Neural crest cell (in vitro differentiated cells): ENCODE results near the gene DDB1. TPM values are rescaled to one million over a fixed set of nuclear protein-coding genes. Genes with fewer than 3 reads are reported as not detected.
"Not testable (repeated sequence)": the region's sequence is repeated elsewhere in the genome, so short reads cannot be mapped to it uniquely, and the experiment has no call there.

Experiments
- DNase-seq: peaks from one replicate; pipeline ENCODE4 v3.0.0; 2021; ENCODE audit warnings: low read depth, mixed read lengths, low spot score
- H3K27ac Mint-ChIP-seq: one replicate; pipeline ENCODE4 v1.8.0; 2021; ENCODE audit warnings: mild to moderate bottlenecking, mixed read lengths; ENCODE audit not compliant: unreplicated experiment
- H3K27me3 Mint-ChIP-seq: 2 replicates; pipeline ENCODE4 v1.8.0; 2021; ENCODE audit warnings: low read depth, mild to moderate bottlenecking, mixed read lengths
- H3K36me3 Mint-ChIP-seq: 2 replicates; pipeline ENCODE4 v1.8.0; 2021; ENCODE audit warnings: low read depth, mild to moderate bottlenecking, mixed read lengths
- H3K4me1 Mint-ChIP-seq: 2 replicates; pipeline ENCODE4 v1.8.0; 2021; ENCODE audit warnings: mixed read lengths
- H3K4me3 Mint-ChIP-seq: one replicate; pipeline ENCODE4 v1.8.0; 2021; ENCODE audit warnings: mild to moderate bottlenecking, mixed read lengths
- H3K9me3 Mint-ChIP-seq: 2 replicates; pipeline ENCODE4 v1.8.0; 2021; ENCODE audit warnings: mixed read lengths
- CTCF ChIP-seq: fragments of 200-600 bp; sonication (generic); conservative IDR thresholded peaks from 2 replicates; pipeline ENCODE4 v1.5.0; 2021; ENCODE audit warnings: antibody characterized with exemption, mild to moderate bottlenecking
- total RNA-seq: library from RNA; stranded (reverse); gene quantifications from 2 replicates; pipeline ENCODE4 v1.2.1, GENCODE V29; 2021

The DDB1 gene
- total RNA-seq, 1 donor from 2014 or later, result 315 TPM

- H3K4me3 Mint-ChIP-seq, result no peak overlapping the region
- no peaks in the 10 kb centered on the region for H3K27me3 Mint-ChIP-seq
- peaks cover 7% of the 10 kb centered on the region for H3K36me3 Mint-ChIP-seq
- peaks cover 5% of the 10 kb centered on the region for H3K4me1 Mint-ChIP-seq
- H3K9me3 Mint-ChIP-seq, result no peaks in the 10 kb centered on the region
- TF ChIP-seq CTCF, result no peak
- no peak overlapping the region for H3K27ac Mint-ChIP-seq
- no peak for DNase-seq
Observed at GRCh38 chr11:61256710-61257482, 76.0 kb downstream of the DDB1 start.

- TF ChIP-seq CTCF, result peak; percentile 81
- peaks cover 5% of the 10 kb centered on the region for H3K4me1 Mint-ChIP-seq
Observed at GRCh38 chr11:61254403-61255025, 78.4 kb downstream of the DDB1 start.

GRCh38 chr11:61252332-61252731, 80.6 kb downstream of the DDB1 start:
- H3K36me3 Mint-ChIP-seq, result not testable (repeated sequence)

More at GRCh38 chr11:61254403-61255025, 78.4 kb downstream of the DDB1 start:
- no peak overlapping the region for H3K27ac Mint-ChIP-seq
- peaks cover 3% of the 10 kb centered on the region for H3K36me3 Mint-ChIP-seq
- no peaks in the 10 kb centered on the region for H3K27me3 Mint-ChIP-seq
- H3K9me3 Mint-ChIP-seq, result no peaks in the 10 kb centered on the region
- no peak overlapping the region for H3K4me3 Mint-ChIP-seq
- DNase-seq, result peak; percentile 69

GRCh38 chr11:61250796-61251765, 81.8 kb downstream of the DDB1 start:
- not testable (repeated sequence) for H3K4me3 Mint-ChIP-seq, H3K27ac Mint-ChIP-seq, DNase-seq, H3K27me3 Mint-ChIP-seq, H3K4me1 Mint-ChIP-seq, H3K9me3 Mint-ChIP-seq, H3K36me3 Mint-ChIP-seq

More at GRCh38 chr11:61252332-61252731, 80.6 kb downstream of the DDB1 start:
- H3K4me1 Mint-ChIP-seq, H3K27me3 Mint-ChIP-seq, DNase-seq, H3K27ac Mint-ChIP-seq, H3K4me3 Mint-ChIP-seq, H3K9me3 Mint-ChIP-seq: not testable (repeated sequence)

Other genes with a start within 250 kb of the DDB1 start
- not detected in 2 replicates for gene CD5, start 230.6 kb downstream of the DDB1 start, total RNA-seq
- gene VPS37C, start 171.7 kb downstream of the DDB1 start, total RNA-seq, result 25.8 and 26.0 TPM in 2 replicates
- not detected in 2 replicates for gene PGA3, start 129.6 kb downstream of the DDB1 start, total RNA-seq
- gene PGA4, start 110.8 kb downstream of the DDB1 start, total RNA-seq, result not detected in 2 replicates
- not detected in 2 replicates for gene PGA5, start 91.9 kb downstream of the DDB1 start, total RNA-seq
- gene VWCE, start 37.8 kb downstream of the DDB1 start, total RNA-seq, result 42.0 and 42.1 TPM in 2 replicates
- 46.9 and 53.9 TPM in 2 replicates for gene TKFC, start 123 bp upstream of the DDB1 start, total RNA-seq
- gene CYB561A3, start 28.8 kb upstream of the DDB1 start, total RNA-seq, result 28.1 and 28.9 TPM in 2 replicates
- gene TMEM138, start 29.3 kb upstream of the DDB1 start, total RNA-seq, result 47.8 and 52.6 TPM in 2 replicates
- 23.5 and 23.9 TPM in 2 replicates for gene TMEM216, start 59.5 kb upstream of the DDB1 start, total RNA-seq
- 144 and 150 TPM in 2 replicates for gene CPSF7, start 96.9 kb upstream of the DDB1 start, total RNA-seq
- gene SDHAF2, start 97.0 kb upstream of the DDB1 start, total RNA-seq, result 33.8 and 35.0 TPM in 2 replicates
- 2.8 and 2.9 TPM in 2 replicates for gene LRRC10B, start 175.6 kb upstream of the DDB1 start, total RNA-seq
- gene SYT7, start 248.0 kb upstream of the DDB1 start, total RNA-seq, result 3.8 and 4.1 TPM in 2 replicates